NCI-H187 (cell line): ENCODE data around the gene FGF8.

Experiments
- DNase-seq, 2 experiments: peaks; one replicate each; lab custom pipeline; 2025; lab: John Stamatoyannopoulos, UW

The FGF8 gene

DNA sequence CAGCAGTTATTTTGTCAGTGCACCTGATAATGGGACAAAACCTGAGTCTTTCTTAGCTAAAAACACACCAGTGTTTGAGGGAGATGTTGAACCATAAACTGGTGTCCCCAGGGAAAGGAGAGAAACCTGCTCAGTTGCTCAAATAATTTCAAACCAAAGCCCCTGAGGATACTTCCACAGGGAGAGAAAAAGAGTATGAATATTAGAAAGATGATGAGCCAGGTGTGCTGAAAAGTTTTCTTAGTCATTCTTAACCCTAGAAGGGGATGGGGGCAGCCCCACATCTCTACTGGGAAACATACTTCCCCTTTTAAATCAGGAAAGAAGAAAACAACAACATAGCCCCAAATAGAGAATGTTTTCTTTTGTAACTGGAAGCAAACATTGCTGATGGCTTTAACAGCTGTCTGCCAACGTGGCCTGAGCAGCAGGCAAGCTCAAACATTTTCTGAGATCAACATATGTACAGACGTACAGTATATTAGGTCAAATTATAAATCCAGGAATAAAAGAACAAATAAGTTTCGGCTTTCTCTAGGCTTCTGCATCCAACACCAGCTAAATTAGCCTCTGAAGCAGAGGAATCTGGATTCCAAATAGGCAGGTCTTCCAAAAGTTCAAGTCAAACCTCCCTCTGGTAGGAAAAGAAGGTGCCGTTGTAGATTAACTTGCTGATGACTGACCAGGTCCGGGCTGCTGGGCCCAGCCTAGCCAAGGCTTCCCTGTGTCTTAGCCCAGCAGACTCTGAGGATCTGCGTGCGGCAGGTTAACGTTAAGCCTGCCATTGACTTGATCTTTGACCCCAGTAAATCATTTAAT lies 50.4 kb downstream of the FGF8 start:
- DNase-seq, result no peak

GRCh38 chr10:101724446-101724845 lies 51.5 kb downstream of the FGF8 start:
- no peak for DNase-seq

DNA sequence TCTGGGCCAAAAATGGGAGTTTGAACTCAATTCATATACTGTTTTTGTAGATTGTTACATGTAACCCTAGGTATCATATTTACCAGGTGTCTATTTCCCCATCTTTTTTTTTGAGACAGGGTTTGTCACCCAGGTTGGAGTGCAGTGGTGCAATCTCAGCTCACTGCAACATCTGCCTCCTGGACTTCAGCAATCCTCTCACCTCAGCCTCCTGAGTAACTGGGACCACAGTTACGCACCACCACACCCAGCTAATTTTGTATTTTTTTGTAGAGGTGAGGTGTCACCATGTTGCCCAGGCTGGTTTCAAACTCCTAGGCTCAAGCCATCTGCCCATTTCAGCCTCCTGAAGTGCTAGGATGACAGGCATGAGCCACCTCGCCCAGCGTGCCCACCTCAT lies 52.7 kb downstream of the FGF8 start:
- no peak for DNase-seq

GRCh38 chr10:101721806-101722205 lies 54.1 kb downstream of the FGF8 start:
- DNase-seq, result no peak

GRCh38 chr10:101720606-101721230 lies 55.2 kb downstream of the FGF8 start:
- no peak for DNase-seq
